ENCODE results near the gene DNHD1.

Gene DNHD1

DNA sequence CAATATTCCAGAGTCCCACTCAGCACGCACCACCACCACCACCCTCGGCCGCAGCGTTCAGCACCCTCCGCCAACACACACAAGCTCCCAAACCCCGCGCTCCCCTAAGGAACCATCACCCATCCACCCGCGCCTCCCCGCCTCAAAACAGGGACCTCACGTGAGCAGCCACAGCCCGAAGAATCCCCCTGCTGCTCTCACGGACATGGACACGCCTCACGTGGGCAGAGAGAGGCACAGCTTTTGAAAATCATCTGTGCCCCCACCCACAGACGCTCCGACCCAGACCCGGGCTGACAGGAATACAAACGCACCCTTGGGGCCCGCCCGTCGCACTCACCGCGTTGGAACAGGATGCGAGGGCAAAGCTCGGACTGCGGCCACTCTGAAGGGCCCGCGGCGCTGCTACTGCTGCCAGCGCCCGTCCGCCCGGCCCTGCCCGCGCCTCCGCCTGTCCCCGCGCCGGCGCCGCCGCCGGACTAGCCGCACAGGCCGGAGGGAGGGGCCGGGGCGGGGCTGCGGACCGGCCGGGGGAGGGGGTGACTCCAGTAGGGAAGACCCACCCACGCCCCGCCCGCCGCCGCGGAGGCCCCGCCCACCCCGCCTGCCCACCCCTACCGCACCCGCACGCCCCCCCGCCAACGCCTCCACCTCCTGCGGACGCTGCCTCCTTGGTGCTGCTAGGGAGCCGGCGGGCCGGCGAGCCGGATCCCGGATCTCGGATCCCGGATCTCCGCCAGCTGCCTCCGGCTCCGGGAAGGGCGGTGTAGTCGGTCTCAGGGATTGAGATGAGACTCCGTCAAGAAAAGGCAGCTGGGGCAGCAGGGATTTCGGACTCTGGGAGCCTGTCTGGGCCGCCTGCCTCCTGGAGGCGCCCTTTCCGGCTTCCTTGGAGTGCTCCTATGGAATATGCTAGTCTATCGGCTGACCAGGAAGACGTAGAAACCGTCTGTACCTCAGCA lies 23.3 kb upstream of the DNHD1 start, which contains the start of gene TRIM3:
Gene TRIM3, minus strand, starts transcription at position 491 of the 962 bp plus-strand sequence. CDS start 8,246 bp downstream, outside the sequence.
- Histone ChIP-seq H3K27ac (peak within 1 kb of the TSS; percentile 79 to 98), H3K4me3 (peak within 1 kb of the TSS; percentile 99)
- DNase-seq (ENCODE audit: low spot score), result peak; percentile 96
- TF ChIP-seq, protein P1, sequence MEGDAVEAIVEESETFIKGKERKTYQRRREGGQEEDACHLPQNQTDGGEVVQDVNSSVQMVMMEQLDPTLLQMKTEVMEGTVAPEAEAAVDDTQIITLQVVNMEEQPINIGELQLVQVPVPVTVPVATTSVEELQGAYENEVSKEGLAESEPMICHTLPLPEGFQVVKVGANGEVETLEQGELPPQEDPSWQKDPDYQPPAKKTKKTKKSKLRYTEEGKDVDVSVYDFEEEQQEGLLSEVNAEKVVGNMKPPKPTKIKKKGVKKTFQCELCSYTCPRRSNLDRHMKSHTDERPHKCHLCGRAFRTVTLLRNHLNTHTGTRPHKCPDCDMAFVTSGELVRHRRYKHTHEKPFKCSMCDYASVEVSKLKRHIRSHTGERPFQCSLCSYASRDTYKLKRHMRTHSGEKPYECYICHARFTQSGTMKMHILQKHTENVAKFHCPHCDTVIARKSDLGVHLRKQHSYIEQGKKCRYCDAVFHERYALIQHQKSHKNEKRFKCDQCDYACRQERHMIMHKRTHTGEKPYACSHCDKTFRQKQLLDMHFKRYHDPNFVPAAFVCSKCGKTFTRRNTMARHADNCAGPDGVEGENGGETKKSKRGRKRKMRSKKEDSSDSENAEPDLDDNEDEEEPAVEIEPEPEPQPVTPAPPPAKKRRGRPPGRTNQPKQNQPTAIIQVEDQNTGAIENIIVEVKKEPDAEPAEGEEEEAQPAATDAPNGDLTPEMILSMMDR (IDR thresholded peaks at IDR 0.05), result no peak

DNA sequence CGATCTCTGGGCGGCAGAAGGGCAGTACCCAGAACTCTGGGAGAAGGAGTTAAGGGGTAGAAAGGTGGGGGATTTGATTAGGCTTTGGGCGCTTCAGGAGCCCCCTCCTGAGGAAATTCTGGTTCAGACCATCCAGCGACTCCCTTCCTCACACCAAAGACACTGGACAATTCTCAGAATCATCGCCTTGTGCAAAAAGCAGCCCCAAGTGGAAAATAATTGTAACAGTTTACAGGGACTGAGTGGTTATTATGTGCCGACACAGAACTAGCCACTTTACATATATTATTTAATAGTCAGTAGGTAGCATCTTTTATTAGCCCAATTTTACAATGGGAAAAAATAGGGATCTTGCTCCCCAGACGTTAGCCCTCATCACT lies 22.7 kb upstream of the DNHD1 start:
- peak overlapping the region; percentile 99 for H3K4me3 ChIP-seq
- TF ChIP-seq, protein P1 (IDR thresholded peaks at IDR 0.05), result no peak
- DNase-seq (ENCODE audit: low spot score), result no peak
- H3K27ac ChIP-seq, result peak overlapping the region; percentile 79 to 98

DNA sequence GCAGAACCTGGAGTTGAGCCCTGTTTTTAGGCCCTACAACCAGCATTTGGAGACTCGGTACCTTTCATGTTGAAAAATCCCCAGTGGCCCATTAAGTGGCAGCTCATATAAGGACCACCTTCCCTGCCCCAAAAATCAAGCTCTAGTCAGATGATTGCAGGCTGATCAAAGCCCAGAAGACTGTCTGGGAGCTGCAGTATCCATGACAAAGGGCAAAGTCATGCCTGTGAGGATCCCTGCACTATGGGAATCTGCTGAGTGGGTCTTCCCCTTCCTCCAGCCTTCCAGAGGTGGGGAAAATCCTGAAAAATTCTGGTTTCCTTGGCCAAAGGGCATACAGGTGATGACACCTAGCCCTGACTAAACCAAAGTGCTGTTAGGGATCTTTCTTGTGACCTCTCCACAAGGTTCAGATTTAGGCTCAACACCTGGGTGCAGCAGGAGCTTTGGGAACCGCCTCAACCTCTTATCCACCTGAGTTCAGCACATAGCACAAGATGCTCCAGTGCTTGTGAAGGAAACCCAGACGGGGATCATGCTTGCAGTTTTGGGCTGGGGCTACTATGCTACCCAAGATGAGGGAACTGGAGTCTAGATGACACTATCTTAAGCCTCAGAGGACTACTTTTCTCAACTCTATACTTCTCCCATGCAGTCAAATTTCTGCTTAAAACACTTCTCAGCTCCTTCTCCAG lies 22.1 kb upstream of the DNHD1 start:
- H3K4me3 ChIP-seq, result peak overlapping the region; percentile 99
- DNase-seq (ENCODE audit: low spot score), result no peak
- H3K27ac ChIP-seq, result peak overlapping the region; percentile 79 to 98
- TF ChIP-seq, protein P1 (IDR thresholded peaks at IDR 0.05), result no peak

DNA sequence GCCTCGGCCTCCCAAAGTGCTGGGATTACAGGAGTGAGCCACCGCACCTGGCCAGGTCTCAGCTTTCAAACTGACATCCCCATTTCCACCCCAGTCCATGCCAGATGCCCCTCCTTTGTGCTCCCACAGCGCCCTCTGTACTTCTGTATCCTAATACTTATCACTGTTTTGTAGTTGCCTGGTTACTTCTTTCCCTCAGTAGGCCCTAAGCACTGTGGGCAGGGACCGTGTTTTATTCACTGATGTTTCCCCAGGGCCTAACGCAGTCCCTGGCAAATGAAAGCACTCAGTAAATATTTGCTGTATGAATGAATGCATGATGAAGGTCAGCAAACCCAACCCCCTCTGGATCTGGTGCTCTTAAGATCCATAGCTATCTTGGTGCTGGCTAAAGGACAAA lies 21.1 kb upstream of the DNHD1 start:
- Histone ChIP-seq H3K4me3 (no peak overlapping the region), H3K27ac (no peak overlapping the region)
- no peak for DNase-seq (ENCODE audit: low spot score)
- TF ChIP-seq, protein P1 (IDR thresholded peaks at IDR 0.05), result no peak

DNA sequence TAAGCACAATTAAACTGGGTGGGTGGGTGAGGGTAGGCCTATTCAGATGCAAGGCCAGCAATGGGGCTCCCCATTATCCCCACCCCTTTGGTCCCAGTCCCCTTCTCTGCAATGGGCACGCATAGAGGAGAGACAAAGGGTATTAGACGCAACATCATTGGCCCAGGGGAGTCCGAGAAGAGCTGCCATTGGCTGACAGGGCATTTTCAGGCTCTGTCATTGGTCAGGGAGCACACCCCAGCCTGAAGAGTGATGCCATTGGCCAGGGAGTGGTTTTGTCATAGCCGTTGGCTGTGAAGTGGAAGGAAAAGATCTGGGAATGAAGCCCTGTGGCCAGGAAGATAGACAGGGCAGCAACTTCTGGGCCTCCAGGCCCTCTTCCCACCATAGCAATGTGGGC lies 20.5 kb upstream of the DNHD1 start:
- TF ChIP-seq, protein P1 (IDR thresholded peaks at IDR 0.05), result no peak
- Histone ChIP-seq H3K4me3 (no peak overlapping the region), H3K27ac (no peak overlapping the region)
- no peak for DNase-seq (ENCODE audit: low spot score)

DNA sequence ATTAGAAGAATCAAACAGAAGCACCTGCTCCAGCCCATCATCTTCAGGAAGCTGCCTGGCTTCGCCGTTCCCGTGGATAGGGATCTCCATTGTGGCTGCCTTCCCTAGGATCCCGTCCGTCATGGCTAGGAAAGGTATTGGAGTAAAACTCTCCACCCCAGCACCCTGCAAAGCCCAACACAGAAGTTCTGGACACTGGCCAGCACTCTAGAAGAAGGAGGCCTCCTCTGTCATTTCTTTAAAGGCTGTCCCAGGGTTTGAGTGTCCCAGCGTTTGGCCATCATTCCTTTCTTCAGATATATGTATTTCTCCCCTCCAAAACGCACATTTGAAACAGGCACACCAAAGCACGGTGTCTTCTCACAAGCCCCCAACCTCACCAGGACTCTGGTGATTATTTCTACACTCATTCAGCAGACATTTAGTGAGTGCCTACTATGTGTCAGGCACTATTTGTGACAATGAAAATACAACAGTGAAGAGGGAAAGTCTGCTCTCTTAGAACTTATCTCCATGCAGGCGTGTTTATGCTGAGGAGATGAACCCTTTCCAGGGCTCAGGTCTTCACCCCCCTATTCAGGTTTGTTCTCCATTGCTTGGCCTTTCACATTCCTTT lies 16.7 kb upstream of the DNHD1 start:
- Histone ChIP-seq H3K4me3 (peak overlapping the region; percentile 90), H3K27ac (peak overlapping the region; percentile 84 to 95)
- no peak for DNase-seq (ENCODE audit: low spot score)
- TF ChIP-seq, protein P1 (IDR thresholded peaks at IDR 0.05), result no peak

All from coronary artery (tissue), 2 donors.